Mesothelial cell of epicardium (in vitro differentiated cells): ENCODE data around the gene LYZL2. TPM values are rescaled to one million over a fixed set of nuclear protein-coding genes. Genes with fewer than 3 reads are reported as not detected.

Experiments used
- DNase-seq, 2 experiments: peaks; one replicate each; pipeline ENCODE4 v3.0.0; 2021; ENCODE audit warnings: low spot score in 2 of 2; ENCODE audit not compliant: unreplicated experiment in 2 of 2
- H3K27ac Mint-ChIP-seq: 2 replicates; pipeline ENCODE4 v1.8.0; 2021; ENCODE audit warnings: mixed read lengths
- H3K27me3 Mint-ChIP-seq: 2 replicates; pipeline ENCODE4 v1.8.0; 2021; ENCODE audit warnings: low read depth, mixed read lengths
- H3K36me3 Mint-ChIP-seq: 2 replicates; pipeline ENCODE4 v1.8.0; 2021; ENCODE audit warnings: mixed read lengths
- H3K4me1 Mint-ChIP-seq: 2 replicates; pipeline ENCODE4 v1.8.0; 2021; ENCODE audit warnings: mixed read lengths
- H3K4me3 Mint-ChIP-seq: 2 replicates; pipeline ENCODE4 v1.8.0; 2021; ENCODE audit warnings: mild to moderate bottlenecking, moderate library complexity, mixed read lengths
- H3K9me3 Mint-ChIP-seq: 2 replicates; pipeline ENCODE4 v1.8.0; 2021; ENCODE audit warnings: mixed read lengths
- CTCF ChIP-seq: fragments of 200-600 bp; sonication (generic); IDR thresholded peaks from one replicate; pipeline ENCODE4 v1.5.0; 2021; ENCODE audit warnings: antibody characterized with exemption; ENCODE audit not compliant: unreplicated experiment
- total RNA-seq: library from RNA; stranded (reverse); gene quantifications from 3 replicates; pipeline ENCODE4 v1.2.1, GENCODE V29; 2021

Gene LYZL2
- total RNA-seq, 1 donor from 2014 or later: not detected

- DNase-seq: no peak
- no peak overlapping the region for H3K4me3 Mint-ChIP-seq
These were observed 66.8 kb downstream of the LYZL2 start for GRCh38 chr10:30562787-30563186.

More at GRCh38 chr10:30562787-30563186, 66.8 kb downstream of the LYZL2 start:
- Mint-ChIP-seq H3K4me1 (peaks cover 7% of the 10 kb centered on the region), H3K27me3 (no peaks in the 10 kb centered on the region), H3K36me3 (no peaks in the 10 kb centered on the region), H3K27ac (no peak overlapping the region), H3K9me3 (peaks cover 7% of the 10 kb centered on the region)
- TF ChIP-seq CTCF: no peak

Other genes with a start within 250 kb of the LYZL2 start
- gene MAP3K8, start 195.6 kb downstream of the LYZL2 start, total RNA-seq: 25.0 to 29.0 TPM (median 25.3 TPM) in 3 replicates